ENCODE measurements around the gene CYP26B1.

DNA sequence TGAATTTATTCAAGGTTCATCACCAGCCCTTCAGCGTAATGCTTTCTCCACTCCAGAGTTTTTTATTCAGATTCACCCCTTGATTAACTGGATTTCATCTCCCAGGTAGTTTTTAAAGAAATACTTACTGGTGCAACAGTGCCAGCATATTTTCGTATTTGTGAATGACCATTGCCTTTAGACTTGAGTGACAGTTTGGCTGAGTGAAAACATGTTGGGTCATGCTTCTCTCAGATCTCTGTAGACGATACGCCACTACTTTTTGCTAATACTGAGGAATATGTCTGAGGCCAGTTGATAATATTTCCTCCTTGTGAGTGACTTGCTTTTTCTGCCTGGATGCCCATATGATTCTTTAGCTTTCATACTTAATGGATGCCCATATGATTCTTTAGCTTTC, 51.5 kb downstream of the CYP26B1 start:
- no peak for TF ChIP-seq POLR2A (IDR thresholded peaks at IDR 0.05; ENCODE audit: low read depth, low read length)
- TF ChIP-seq POLR2AphosphoS5 (IDR thresholded peaks at IDR 0.05; ENCODE audit: low read depth, low read length): no peak
- TF ChIP-seq TAF1 (IDR thresholded peaks at IDR 0.05; ENCODE audit: borderline replicate concordance, low read depth, low read length): no peak

Measured in GM12892 (cell line).